H1 (cell line): ENCODE results near the gene SNX32. TPM values are rescaled to one million over a fixed set of nuclear protein-coding genes. Genes with fewer than 3 reads are reported as not detected.

Source experiments
- CTCF ChIA-PET: fragments of 300-600 bp; sonication (Branson Sonifier 250); formaldehyde crosslinking; loops from one replicate; lab custom pipeline; 2021; ENCODE audit not compliant: partially characterized antibody; lab: Charles Lee
- POLR2A ChIA-PET: fragments of 300-600 bp; sonication (Branson Sonifier 250); formaldehyde crosslinking; loops from one replicate; lab custom pipeline; 2021; ENCODE audit warnings: inconsistent platforms; ENCODE audit not compliant: partially characterized antibody; lab: Charles Lee
- DNase-seq, 2 experiments: peaks; one replicate each; pipeline versions ENCODE4 v3.0.0 to v3.0.0-alpha.2; 2010 to 2022; ENCODE audit warnings: low spot score in 2 of 2, low read depth in 1 of 2, mixed read lengths in 1 of 2
- FAIRE-seq: peaks from 2 replicates; lab custom pipeline; 2011; peaks lifted over from hg19 to GRCh38; lab: Jason Lieb, UNC
- H2AFZ ChIP-seq: 2 replicates; pipeline ENCODE4 v1.8.1; 2012; ENCODE audit warnings: low read length, inconsistent platforms
- H2AK5ac ChIP-seq: 2 replicates; pipeline ENCODE4 v1.6.1; 2013; ENCODE audit warnings: low read depth, low read length
- H2BK120ac ChIP-seq: replicated peaks from 2 replicates; pipeline ENCODE3; 2013; ENCODE audit warnings: low read depth, low read length, inconsistent platforms
- H2BK12ac ChIP-seq: 2 replicates; pipeline ENCODE4 v1.6.1; 2013; ENCODE audit warnings: low read depth, low read length
- H2BK15ac ChIP-seq: 2 replicates; pipeline ENCODE4 v1.6.1; 2013; ENCODE audit warnings: low read length
- H2BK20ac ChIP-seq: 2 replicates; pipeline ENCODE4 v1.6.1; 2013; ENCODE audit warnings: low read length
- H2BK5ac ChIP-seq: 2 replicates; pipeline ENCODE4 v1.6.1; 2013; ENCODE audit warnings: low read depth, low read length
- H3K14ac ChIP-seq: 2 replicates; pipeline ENCODE4 v1.6.1; 2013; ENCODE audit warnings: inconsistent platforms; ENCODE audit not compliant: insufficient read length
- H3K18ac ChIP-seq: 2 replicates; pipeline ENCODE4 v1.6.1; 2013; ENCODE audit warnings: low read length; ENCODE audit errors: extremely low read depth
- H3K23ac ChIP-seq: 2 replicates; pipeline ENCODE4 v1.6.1; 2013; ENCODE audit warnings: inconsistent platforms; ENCODE audit not compliant: insufficient read length
- H3K23me2 ChIP-seq: 2 replicates; pipeline ENCODE4 v1.6.1; 2013; ENCODE audit warnings: low read depth, low read length
- H3K27ac ChIP-seq: 2 replicates; pipeline ENCODE4 v1.6.1; 2011; ENCODE audit warnings: low read depth, low read length, inconsistent platforms
- H3K27me3 ChIP-seq, 4 experiments: replicated peaks in 1 of 4; 1 replicate in 1 of 4; 2 replicates in 3 of 4; pipeline versions ENCODE4 v1.6.1 to v1.8.1; 2011 to 2013; ENCODE audit warnings: low read length in 3 of 4, mild to moderate bottlenecking in 3 of 4, inconsistent platforms in 2 of 4, mixed read lengths in 2 of 4, moderate library complexity in 1 of 4; ENCODE audit not compliant: control insufficient read depth in 3 of 4, insufficient read depth in 3 of 4; ENCODE audit errors: extremely low read depth in 1 of 4
- H3K36me3 ChIP-seq, 4 experiments: 2 replicates each; pipeline versions ENCODE4 v1.6.1 to v1.8.1; 2011 to 2013; ENCODE audit warnings: mild to moderate bottlenecking in 4 of 4, low read length in 3 of 4, moderate library complexity in 2 of 4, control low read depth in 1 of 4, inconsistent platforms in 1 of 4; ENCODE audit not compliant: insufficient read depth in 4 of 4, control insufficient read depth in 2 of 4
- H3K4ac ChIP-seq: replicated peaks from 2 replicates; pipeline ENCODE3; 2013; ENCODE audit warnings: low read length, low read depth, mixed read lengths, inconsistent platforms; ENCODE audit not compliant: insufficient read length
- H3K4me1 ChIP-seq, 4 experiments: replicated peaks in 1 of 4; 1 replicate in 1 of 4; 2 replicates in 3 of 4; pipeline versions ENCODE4 v1.6.1 to v1.8.1; 2011 to 2013; ENCODE audit warnings: low read length in 3 of 4, inconsistent platforms in 2 of 4, mixed read lengths in 1 of 4; ENCODE audit not compliant: insufficient read depth in 4 of 4, control insufficient read depth in 3 of 4
- H3K4me2 ChIP-seq, 2 experiments: 2 replicates each; pipeline versions ENCODE4 v1.6.1 to v1.8.1; 2011 to 2013; ENCODE audit warnings: low read depth in 2 of 2, low read length in 2 of 2, control low read depth in 1 of 2, inconsistent platforms in 1 of 2, mild to moderate bottlenecking in 1 of 2; ENCODE audit not compliant: insufficient read depth in 1 of 2
- H3K4me3 ChIP-seq, 4 experiments: fragments of 200-600, 300-600 bp in 1 of 4; sonication (generic), shearing (Covaris generic), sonication (Bioruptor Twin) in 1 of 4; 2 replicates each; pipeline versions ENCODE4 v1.5.1 to v1.8.1; 2011 to 2016; ENCODE audit warnings: low read length in 4 of 4, low read depth in 3 of 4, control low read depth in 2 of 4, inconsistent platforms in 2 of 4, mild to moderate bottlenecking in 2 of 4, mixed read lengths in 1 of 4, moderate library complexity in 1 of 4; ENCODE audit not compliant: insufficient read depth in 2 of 4; ENCODE audit errors: extremely low read depth in 1 of 4
- H3K56ac ChIP-seq: replicated peaks from 2 replicates; pipeline ENCODE3; 2013; ENCODE audit warnings: low read depth, mild to moderate bottlenecking, mixed read lengths, low read length, inconsistent platforms; ENCODE audit not compliant: insufficient read length
- H3K79me1 ChIP-seq: 2 replicates; pipeline ENCODE4 v1.6.1; 2013; ENCODE audit warnings: low read depth, low read length, control low read depth
- H3K79me2 ChIP-seq, 2 experiments: 2 replicates each; pipeline versions ENCODE4 v1.6.1 to v1.8.1; 2012 to 2013; ENCODE audit warnings: low read length in 2 of 2, mild to moderate bottlenecking in 2 of 2, inconsistent platforms in 1 of 2; ENCODE audit not compliant: insufficient read depth in 2 of 2, control insufficient read depth in 1 of 2
- H3K9ac ChIP-seq, 4 experiments: replicated peaks in 1 of 4; 1 replicate in 1 of 4; 2 replicates in 3 of 4; pipeline versions ENCODE4 v1.6.1 to v1.8.1; 2011 to 2013; ENCODE audit warnings: low read depth in 3 of 4, low read length in 3 of 4, control low read depth in 2 of 4, mild to moderate bottlenecking in 2 of 4, moderate library complexity in 2 of 4, inconsistent platforms in 1 of 4; ENCODE audit errors: extremely low read depth in 1 of 4
- H3K9me3 ChIP-seq, 2 experiments: 2 replicates each; pipeline versions ENCODE4 v1.6.1 to v1.8.1; 2012 to 2013; ENCODE audit warnings: mild to moderate bottlenecking in 2 of 2, moderate library complexity in 2 of 2, control low read depth in 1 of 2, inconsistent platforms in 1 of 2, low read depth in 1 of 2, low read length in 1 of 2, mixed read lengths in 1 of 2; ENCODE audit not compliant: insufficient read depth in 2 of 2
- H4K20me1 ChIP-seq, 2 experiments: replicated peaks in 1 of 2; 2 replicates each; pipeline versions ENCODE3 to v1.8.1; 2011 to 2013; ENCODE audit warnings: inconsistent platforms in 2 of 2, low read length in 2 of 2, mild to moderate bottlenecking in 1 of 2; ENCODE audit not compliant: insufficient read depth in 2 of 2, control insufficient read depth in 1 of 2
- H4K5ac ChIP-seq: 2 replicates; pipeline ENCODE4 v1.6.1; 2013; ENCODE audit warnings: low read length, low read depth, mixed read lengths, inconsistent platforms; ENCODE audit not compliant: insufficient read length
- H4K8ac ChIP-seq: 2 replicates; pipeline ENCODE4 v1.8.0; 2013; ENCODE audit warnings: mild to moderate bottlenecking, moderate library complexity, low read length, inconsistent platforms; ENCODE audit not compliant: insufficient read depth; ENCODE audit errors: extremely low read depth
- H4K91ac ChIP-seq: replicated peaks from 2 replicates; pipeline ENCODE3; 2013; ENCODE audit warnings: low read length, mixed read lengths, inconsistent platforms; ENCODE audit not compliant: insufficient read length
- BACH1 ChIP-seq: IDR thresholded peaks from 2 replicates; pipeline ENCODE4 v1.6.1; 2012; ENCODE audit warnings: low read length, improper control_type of control experiment
- GABPA ChIP-seq: IDR thresholded peaks from 2 replicates; pipeline ENCODE4 v1.6.1; 2011; ENCODE audit warnings: mild to moderate bottlenecking, low read length, moderate library complexity, borderline replicate concordance; ENCODE audit not compliant: insufficient read depth
- JUN ChIP-seq: IDR thresholded peaks from 2 replicates; pipeline ENCODE4 v1.6.1; 2011; ENCODE audit warnings: low read depth, mild to moderate bottlenecking, improper control_type of control experiment, low read length
- TAF7 ChIP-seq: optimal IDR thresholded peaks from 2 replicates; pipeline ENCODE3; 2011; ENCODE audit warnings: low read depth, mild to moderate bottlenecking, inconsistent platforms, low read length, moderate library complexity, borderline replicate concordance
- WGBS, 2 experiments: shearing (Covaris generic) in 1 of 2; methylation state at CpG; one replicate each; pipeline versions ENCODE4 v1.1.6 to v1.1.7; 2013 to 2015; ENCODE audit warnings: low lambda C conversion rate in 2 of 2, mixed read lengths in 2 of 2, inconsistent platforms in 1 of 2, low coverage in 1 of 2, missing lambda C conversion rate in 1 of 2; ENCODE audit not compliant: insufficient replicate concordance in 2 of 2, insufficient coverage in 1 of 2, insufficient read length in 1 of 2; ENCODE audit errors: extremely low coverage in 1 of 2, missing lambda C conversion rate in 1 of 2; 5-methylcytosine and 5-hydroxymethylcytosine counted together
- polyA plus RNA-seq, 7 experiments: library from polyadenylated mRNA; depleted of rRNA in 3 of 7; stranded (reverse) in 5 of 7; unstranded in 2 of 7; fragments of >200 nt in 5 of 7; fragments of 200-250 nt in 2 of 7; gene quantifications; 1 replicate in 5 of 7; 2 replicates in 1 of 7; 4 replicates in 1 of 7; pipeline versions ENCODE4 v1.2.1 to v1.2.3, GENCODE V29; 2011 to 2013; ENCODE audit warnings: missing spikeins in 2 of 7, mixed read lengths in 2 of 7
- total RNA-seq: library from RNA; stranded (reverse); fragmentation: NEBNext Ultra II Directional; extraction: Animal tissue kit (Norgen Biotek cat#: 25700); gene quantifications from 2 replicates; pipeline ENCODE4 v1.2.1, GENCODE V29; 2021

The SNX32 gene
- total and polyA plus RNA-seq, 2 of the 8 experiments (the other 6 are each of a cell fraction or from before 2014, with no cell fraction given): 0.76 to 2.2 TPM

GRCh38 chr11:65849366-65849765 is 15.6 kb downstream of the SNX32 start:
- H3K9me3 ChIP-seq: peaks cover 7 to 10% of the 10 kb centered on the region in 2 experiments; a peak in 2 of 4 replicates
- 86% methylated on average over 8 of the region's 8 CpGs; no CpG with 5 or more reads in 1 of the 2 experiments for WGBS, 2 experiments
- no peak overlapping the region for H2BK12ac ChIP-seq
- DNase-seq: no peak
- no peak overlapping the region for H2AFZ ChIP-seq
- H3K27ac ChIP-seq: no peak overlapping the region
- H3K4ac ChIP-seq: no peak overlapping the region
- H2BK20ac ChIP-seq: no peak overlapping the region
- no peak overlapping the region for H3K56ac ChIP-seq
- H2BK120ac ChIP-seq: no peak overlapping the region
- no peak overlapping the region for H2AK5ac ChIP-seq
- H2BK5ac ChIP-seq: 0 out of 2 replicates have a peak overlapping the region, but pooled peaks have one; percentile 77
- H4K8ac ChIP-seq: no peak overlapping the region
- H3K4me3 ChIP-seq: no peak overlapping the region
- H4K5ac ChIP-seq: no peak overlapping the region
- H4K91ac ChIP-seq: no peak overlapping the region
- no peaks in the 10 kb centered on the region; a peak in 1 of 7 replicates for H3K27me3 ChIP-seq
- POLR2A ChIA-PET: interaction anchor here (1.0 to 38.3 kb wide), 8 partner anchors 11 to 186 kb away, joined by 3 to 1071 read pairs (median 5); partner anchors contain the start of genes CCDC85B, CFL1, CTSW and EFEMP2
- no peak overlapping the region for H3K18ac ChIP-seq
- H3K9ac ChIP-seq: no peak overlapping the region
- CTCF ChIA-PET: interaction anchor here (1.0 to 15.2 kb wide), 13 partner anchors 9 to 139 kb away, joined by 3 to 283 read pairs (median 16); partner anchors contain the start of genes AP5B1, CCDC85B, CFL1 and CTSW
- peaks cover 9 to 12% of the 10 kb centered on the region in 2 experiments for H4K20me1 ChIP-seq
- H3K79me1 ChIP-seq: peaks cover 5% of the 10 kb centered on the region; the same call in 1 of the 2 replicates
- H3K14ac ChIP-seq: no peak overlapping the region
- H3K4me1 ChIP-seq: peaks cover 0 to 4% (median under 1%) of the 10 kb centered on the region in 4 experiments; a peak in 5 of 7 replicates
- no peak for TF ChIP-seq BACH1
- no peak for TF ChIP-seq TAF7
- TF ChIP-seq GABPA: no peak
- TF ChIP-seq JUN: no peak
- FAIRE-seq: no peak
- 0 out of 4 replicates have a peak overlapping the region, but pooled peaks of 1 of the 2 experiments have one; percentile 6 for H3K4me2 ChIP-seq
- peaks cover 2 to 15% (median 12%) of the 10 kb centered on the region in 4 experiments for H3K36me3 ChIP-seq
- H3K79me2 ChIP-seq: peaks cover 0 to 6% of the 10 kb centered on the region in 2 experiments; a peak in 2 of 4 replicates
- no peak overlapping the region for H3K23ac ChIP-seq
- no peaks in the 10 kb centered on the region for H3K23me2 ChIP-seq
- no peak overlapping the region for H2BK15ac ChIP-seq
